ENCODE results near the gene UMODL1.
"Not testable (repeated sequence)": the region's sequence is repeated elsewhere in the genome, so short reads cannot be mapped to it uniquely, and the experiment has no call there.

UMODL1 gene

DNA sequence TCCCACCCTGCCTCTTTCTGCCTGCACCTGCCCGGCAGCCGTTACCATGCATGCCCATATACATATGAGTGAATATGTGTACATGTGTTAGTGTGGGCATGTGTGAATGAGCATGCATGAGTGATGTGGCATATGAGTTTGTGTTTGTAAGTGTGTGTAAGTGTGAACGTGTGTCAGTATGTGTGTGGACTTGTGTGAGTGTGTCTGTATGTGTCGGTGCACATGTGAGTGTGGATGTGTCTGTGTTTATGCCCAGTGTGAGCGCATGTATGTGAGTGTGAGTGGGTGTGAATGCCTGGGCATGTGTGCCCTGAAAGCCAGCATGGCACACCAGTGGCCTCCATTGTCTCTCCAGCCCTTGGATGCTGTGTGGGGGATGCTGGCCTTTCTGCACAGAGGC, 2.5 kb upstream of the UMODL1 start:
- H3K4me3 ChIP-seq (ENCODE audit: low read depth, low read length) = no peak overlapping the region
- DNase-seq (ENCODE audit: low read depth) = no peak
- TF ChIP-seq, protein P1, sequence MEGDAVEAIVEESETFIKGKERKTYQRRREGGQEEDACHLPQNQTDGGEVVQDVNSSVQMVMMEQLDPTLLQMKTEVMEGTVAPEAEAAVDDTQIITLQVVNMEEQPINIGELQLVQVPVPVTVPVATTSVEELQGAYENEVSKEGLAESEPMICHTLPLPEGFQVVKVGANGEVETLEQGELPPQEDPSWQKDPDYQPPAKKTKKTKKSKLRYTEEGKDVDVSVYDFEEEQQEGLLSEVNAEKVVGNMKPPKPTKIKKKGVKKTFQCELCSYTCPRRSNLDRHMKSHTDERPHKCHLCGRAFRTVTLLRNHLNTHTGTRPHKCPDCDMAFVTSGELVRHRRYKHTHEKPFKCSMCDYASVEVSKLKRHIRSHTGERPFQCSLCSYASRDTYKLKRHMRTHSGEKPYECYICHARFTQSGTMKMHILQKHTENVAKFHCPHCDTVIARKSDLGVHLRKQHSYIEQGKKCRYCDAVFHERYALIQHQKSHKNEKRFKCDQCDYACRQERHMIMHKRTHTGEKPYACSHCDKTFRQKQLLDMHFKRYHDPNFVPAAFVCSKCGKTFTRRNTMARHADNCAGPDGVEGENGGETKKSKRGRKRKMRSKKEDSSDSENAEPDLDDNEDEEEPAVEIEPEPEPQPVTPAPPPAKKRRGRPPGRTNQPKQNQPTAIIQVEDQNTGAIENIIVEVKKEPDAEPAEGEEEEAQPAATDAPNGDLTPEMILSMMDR (IDR thresholded peaks at IDR 0.05; ENCODE audit: control insufficient read depth, extremely low read depth, insufficient read depth) = no peak

DNA sequence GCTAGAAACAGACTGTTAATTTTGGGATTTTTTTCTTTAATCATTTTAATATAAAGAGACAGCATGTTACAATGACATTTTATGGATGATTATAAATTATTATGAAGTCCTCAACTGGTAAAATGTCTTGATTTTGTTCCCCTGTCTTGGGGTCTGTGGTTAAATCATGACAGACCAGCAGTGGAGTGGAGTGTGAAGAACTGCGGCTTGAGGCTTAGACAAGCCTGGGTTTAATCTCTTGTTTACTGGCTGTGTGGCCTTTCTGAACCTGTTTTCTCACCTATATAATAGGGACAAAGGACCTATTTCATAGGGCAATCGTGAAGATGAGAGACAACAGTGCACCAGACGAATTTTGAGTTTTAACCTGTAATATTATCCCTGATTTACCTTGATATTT, 1.8 kb upstream of the UMODL1 start:
- H3K4me3 ChIP-seq (ENCODE audit: low read depth, low read length) = no peak overlapping the region
- no peak for DNase-seq (ENCODE audit: low read depth)
- TF ChIP-seq, protein P1 (IDR thresholded peaks at IDR 0.05; ENCODE audit: control insufficient read depth, extremely low read depth, insufficient read depth) = no peak

- TF ChIP-seq, protein P1 (IDR thresholded peaks at IDR 0.05; ENCODE audit: control insufficient read depth, extremely low read depth, insufficient read depth) = no peak
- no peak for DNase-seq (ENCODE audit: low read depth)
- H3K4me3 ChIP-seq (ENCODE audit: low read depth, low read length) = no peak overlapping the region
These were observed 1.3 kb upstream of the UMODL1 start for GRCh38 chr21:42069843-42070242.

DNA sequence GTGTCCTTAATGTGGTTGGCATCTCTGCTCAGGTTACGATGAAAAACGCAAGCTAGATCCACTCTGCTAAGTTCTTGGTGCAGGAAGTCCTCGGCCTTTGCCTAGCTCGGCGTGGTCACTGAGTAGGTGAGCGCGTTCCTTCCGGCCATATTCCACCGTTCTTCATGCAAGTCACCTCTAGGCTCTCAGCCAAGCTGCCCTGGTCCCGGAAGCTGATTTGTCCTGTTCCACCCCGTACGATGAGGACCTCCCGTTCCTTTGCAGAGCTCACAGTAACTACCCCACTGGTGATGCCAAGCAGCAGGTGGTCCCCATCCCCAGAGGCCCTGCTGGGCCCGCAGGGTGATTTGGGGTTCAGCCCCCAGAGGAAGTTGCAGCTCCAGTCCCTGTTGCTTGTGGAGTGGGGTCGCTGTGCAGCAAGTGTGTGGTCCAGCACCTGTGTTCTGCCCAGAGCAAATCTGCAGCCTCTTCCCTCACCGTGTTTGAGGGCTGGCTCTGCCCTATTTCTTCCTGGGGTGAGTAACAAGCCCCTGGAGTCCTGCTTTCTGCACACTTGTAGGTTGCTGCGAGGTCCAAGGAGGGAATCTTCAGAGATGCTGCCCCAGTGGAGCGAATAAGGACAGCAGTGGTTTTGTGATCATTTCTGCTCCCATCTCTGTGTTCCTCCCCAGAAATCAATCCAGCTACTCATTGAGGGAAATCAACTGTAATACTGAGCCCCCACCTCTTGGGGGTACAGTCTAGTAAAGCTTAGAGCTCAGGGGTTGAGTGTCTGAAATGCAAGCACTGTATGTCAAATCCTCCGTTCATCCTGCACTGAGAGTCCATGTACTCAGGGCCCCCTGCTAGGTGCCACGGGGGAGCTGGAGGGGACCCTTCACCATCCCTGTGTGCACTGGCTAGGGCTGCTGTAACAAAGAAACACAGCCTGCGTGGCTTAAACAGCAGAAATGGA, 2.3 kb downstream of the UMODL1 start:
- TF ChIP-seq, protein P1 (IDR thresholded peaks at IDR 0.05; ENCODE audit: control insufficient read depth, extremely low read depth, insufficient read depth) = no peak
- no peak overlapping the region for H3K4me3 ChIP-seq (ENCODE audit: low read depth, low read length)
- DNase-seq (ENCODE audit: low read depth) = no peak

- TF ChIP-seq, protein P1 (IDR thresholded peaks at IDR 0.05; ENCODE audit: control insufficient read depth, extremely low read depth, insufficient read depth) = no peak
- H3K4me3 ChIP-seq (ENCODE audit: low read depth, low read length) = no peak overlapping the region
- no peak for DNase-seq (ENCODE audit: low read depth)
These were observed 4.8 kb downstream of the UMODL1 start for GRCh38 chr21:42075686-42076471.

GRCh38 chr21:42077685-42078238, 6.6 kb downstream of the UMODL1 start:
- DNase-seq (ENCODE audit: low read depth); H3K4me3 ChIP-seq (ENCODE audit: low read depth, low read length): not testable (repeated sequence)

DNA sequence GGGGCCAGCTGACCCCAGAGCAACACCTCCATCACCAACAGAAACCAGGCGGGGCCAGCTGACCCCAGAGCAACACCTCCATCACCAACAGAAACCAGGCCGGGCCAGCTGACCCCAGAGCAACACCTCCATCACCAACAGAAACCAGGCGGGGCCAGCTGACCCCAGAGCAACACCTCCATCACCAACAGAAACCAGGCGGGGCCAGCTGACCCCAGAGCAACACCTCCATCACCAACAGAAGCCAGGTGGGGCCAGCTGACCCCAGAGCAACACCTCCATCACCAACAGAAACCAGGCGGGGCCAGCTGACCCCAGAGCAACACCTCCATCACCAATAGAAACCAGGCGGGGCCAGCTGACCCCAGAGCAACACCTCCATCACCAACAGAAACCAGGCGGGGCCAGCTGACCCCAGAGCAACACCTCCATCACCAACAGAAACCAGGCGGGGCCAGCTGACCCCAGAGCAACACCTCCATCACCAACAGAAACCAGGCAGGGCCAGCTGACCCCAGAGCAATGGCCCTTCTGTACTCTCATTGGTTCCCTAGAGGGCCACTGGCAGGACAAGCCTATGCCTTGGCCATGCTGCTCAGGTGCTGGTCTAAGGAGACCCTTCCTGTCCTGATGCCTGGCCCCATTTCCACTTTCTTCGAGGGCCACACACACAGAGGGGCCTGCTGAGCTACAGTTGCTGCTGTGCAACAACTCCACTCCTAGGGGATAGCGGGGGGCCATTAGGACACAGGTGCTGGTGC, 7.3 kb downstream of the UMODL1 start:
- not testable (repeated sequence) for H3K4me3 ChIP-seq (ENCODE audit: low read depth, low read length); DNase-seq (ENCODE audit: low read depth)
